Measurements from ENCODE around the gene ABL1.

ABL1 gene

DNA sequence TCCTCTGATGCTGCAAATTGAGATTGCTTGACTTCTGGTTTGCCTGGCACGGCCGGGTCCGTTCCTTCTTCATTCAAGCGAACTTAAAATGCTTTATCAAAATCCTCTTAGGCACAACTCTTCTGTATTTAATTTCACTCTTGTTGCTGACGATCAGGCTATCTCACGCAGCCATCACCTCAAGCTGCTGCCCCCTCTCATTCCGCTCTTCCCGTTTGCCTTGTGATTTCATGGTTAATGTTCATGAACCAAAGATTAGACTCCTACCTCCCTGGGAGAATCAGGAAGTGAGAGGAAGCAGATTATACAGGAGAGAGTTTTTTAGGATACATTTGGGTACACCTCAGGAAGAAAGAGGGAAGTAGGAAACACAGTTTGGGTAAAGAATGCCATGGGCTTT lies 38.9 kb downstream of the ABL1 start:
- no peak for DNase-seq

DNA sequence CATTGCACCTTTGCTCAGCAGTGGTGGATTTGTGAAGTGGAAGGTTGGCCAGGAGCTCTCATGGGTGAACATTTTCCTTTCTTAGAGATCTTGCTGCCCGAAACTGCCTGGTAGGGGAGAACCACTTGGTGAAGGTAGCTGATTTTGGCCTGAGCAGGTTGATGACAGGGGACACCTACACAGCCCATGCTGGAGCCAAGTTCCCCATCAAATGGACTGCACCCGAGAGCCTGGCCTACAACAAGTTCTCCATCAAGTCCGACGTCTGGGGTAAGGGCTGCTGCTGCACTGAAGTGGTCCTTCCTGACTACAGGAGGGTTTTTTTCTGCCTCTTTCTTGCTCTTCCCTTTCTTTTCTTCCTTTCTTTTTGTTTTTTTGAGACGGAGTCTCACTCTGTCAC lies 39.7 kb downstream of the ABL1 start:
- no peak for DNase-seq

DNA sequence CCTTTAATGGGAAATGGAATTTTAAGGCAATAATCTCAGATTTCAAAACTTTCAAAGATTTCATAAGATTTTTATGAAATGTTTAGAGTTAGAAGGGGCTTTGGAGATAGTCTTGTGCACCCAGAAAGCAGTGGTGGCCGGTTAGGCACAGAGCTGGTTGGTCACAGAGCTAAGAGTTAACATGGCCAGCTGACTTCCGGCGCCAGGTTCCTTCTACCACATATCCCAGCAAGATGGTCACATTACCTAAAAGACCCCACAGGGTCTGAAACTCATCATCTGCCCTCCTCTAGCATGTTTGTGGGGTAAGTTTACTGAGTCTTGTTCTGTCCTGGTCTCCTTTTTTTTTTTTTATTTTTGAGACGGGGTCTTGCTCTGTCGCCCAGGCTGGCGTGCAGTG lies 42.2 kb downstream of the ABL1 start:
- no peak for DNase-seq

DNA sequence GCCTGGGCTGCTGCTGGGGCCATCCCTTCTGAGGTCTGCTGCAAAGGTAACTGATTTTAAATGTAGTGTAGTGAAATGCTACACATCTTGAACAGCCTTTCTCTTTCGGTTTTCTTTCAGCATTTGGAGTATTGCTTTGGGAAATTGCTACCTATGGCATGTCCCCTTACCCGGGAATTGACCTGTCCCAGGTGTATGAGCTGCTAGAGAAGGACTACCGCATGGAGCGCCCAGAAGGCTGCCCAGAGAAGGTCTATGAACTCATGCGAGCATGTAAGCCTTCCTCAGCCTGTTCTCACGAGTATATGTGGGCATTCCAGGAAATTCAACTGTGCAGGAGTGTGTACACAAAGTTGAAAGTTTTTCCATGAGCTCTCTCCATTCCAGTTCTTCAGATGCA lies 43.2 kb downstream of the ABL1 start:
- DNase-seq = no peak

DNA sequence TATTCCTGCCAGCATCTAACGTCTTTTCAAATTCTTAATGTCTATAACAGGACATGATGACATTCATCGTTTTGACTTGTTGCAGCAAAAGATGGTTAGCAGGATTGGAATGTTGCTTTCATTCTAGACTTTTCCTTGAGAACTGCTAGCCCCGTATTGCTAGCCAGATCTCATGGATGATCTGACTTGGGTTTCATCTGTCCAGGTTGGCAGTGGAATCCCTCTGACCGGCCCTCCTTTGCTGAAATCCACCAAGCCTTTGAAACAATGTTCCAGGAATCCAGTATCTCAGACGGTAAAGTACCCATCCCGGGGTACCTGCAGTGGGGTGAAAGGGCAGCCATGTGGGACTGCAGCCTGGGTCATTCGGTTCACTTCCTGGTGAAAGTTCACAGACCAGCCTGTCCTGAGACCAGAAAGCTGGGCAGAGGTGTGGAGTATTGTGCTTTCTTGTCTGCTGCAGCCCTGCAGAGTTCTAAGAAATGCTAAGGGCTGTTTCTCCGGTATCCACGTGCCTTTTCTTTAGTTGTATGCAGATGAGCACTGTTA lies 44.9 kb downstream of the ABL1 start:
- no peak for DNase-seq

DNA sequence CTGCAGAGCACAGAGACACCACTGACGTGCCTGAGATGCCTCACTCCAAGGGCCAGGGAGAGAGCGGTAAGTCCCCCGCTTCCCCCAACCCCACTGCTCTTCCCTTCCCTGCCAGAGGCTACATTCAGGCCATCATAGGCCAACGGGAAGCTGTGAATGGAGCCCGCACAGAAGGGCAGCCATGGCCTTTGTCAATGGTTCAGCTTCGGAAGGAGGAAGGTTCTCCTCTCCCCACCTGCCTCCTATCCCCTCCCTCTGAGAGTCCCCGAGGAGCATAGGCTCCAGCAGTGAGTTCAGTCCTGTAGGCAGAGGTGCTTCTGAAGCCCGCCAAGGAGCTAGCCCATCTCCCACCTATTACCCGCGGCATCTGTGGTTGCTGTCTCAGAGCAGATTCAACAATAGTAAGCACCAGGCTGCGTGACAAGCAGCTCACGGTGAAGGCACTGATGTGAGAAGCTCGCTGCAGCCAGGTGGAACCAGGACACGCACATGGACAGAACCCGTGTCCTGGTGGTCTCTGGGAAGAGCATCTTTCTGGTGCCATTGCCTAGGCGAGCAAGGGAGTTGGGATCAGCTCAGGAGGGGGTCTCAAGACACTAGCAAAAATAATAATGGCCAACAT lies 45.7 kb downstream of the ABL1 start:
- no peak for DNase-seq

DNA sequence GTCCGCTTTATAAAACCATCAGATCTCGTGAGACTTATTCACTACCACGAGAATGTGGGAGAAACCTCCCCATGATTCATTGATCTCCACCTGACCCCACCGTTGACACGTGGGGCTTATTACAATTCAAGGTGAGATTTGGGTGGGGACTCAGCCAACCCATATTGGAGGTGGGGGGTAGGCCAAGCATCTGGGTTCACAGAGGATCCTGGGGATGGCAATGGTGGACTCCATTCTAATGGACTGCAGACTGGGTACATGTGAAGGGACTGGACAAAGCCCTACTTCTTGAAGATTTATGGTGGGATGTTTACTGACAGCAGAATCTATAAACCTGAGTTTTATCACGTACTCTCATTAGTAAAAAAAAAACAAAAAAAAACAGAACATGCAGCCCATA lies 46.5 kb downstream of the ABL1 start:
- no peak for DNase-seq

DNA sequence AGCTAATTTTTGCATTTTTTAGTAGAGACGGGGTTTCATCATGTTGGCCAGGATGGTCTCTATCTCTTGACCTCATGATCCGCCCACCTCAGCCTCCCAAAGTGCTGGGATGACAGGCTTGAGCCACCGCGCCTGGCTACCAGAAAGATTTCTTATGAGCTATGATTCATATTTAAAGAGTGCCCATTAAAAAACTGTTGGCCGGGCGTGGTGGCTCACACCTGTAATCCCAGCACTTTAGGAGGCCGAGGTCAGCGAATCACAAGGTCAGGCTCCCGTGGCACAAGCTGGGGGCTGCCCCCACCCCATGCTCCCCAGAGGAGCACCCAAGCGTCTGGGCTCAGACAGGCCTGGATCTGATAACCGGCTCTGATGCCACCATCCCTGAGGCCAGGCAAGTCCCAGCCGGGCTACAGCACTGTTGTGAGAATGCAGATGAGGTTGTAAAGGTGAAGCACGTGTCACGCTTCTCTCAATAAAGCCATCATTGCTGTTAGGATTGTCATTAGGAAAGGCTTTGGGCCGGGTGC lies 47.7 kb downstream of the ABL1 start:
- DNase-seq = no peak

DNA sequence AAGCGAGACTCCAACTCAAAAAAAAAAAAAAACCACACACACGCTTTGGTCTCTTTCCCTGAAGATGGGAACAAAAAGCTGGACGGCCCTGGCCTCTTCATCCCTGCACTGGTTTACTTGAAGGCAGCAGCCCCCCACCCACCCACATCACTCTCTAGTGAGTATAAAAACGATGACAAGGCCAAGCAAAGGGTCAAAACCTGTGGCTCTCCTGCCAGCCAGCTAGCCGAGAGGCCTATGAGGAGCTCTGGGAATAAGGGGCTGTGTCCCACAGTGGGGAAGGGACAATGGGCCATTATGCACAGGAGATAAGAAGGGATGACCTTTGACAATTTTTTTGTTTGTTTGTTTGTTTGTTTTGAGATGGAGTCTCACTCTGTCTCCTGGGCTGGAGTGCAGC lies 48.4 kb downstream of the ABL1 start:
- DNase-seq = no peak

DNA sequence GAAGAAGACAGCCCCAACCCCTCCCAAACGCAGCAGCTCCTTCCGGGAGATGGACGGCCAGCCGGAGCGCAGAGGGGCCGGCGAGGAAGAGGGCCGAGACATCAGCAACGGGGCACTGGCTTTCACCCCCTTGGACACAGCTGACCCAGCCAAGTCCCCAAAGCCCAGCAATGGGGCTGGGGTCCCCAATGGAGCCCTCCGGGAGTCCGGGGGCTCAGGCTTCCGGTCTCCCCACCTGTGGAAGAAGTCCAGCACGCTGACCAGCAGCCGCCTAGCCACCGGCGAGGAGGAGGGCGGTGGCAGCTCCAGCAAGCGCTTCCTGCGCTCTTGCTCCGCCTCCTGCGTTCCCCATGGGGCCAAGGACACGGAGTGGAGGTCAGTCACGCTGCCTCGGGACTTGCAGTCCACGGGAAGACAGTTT lies 49.1 kb downstream of the ABL1 start:
- DNase-seq = no peak

DNA sequence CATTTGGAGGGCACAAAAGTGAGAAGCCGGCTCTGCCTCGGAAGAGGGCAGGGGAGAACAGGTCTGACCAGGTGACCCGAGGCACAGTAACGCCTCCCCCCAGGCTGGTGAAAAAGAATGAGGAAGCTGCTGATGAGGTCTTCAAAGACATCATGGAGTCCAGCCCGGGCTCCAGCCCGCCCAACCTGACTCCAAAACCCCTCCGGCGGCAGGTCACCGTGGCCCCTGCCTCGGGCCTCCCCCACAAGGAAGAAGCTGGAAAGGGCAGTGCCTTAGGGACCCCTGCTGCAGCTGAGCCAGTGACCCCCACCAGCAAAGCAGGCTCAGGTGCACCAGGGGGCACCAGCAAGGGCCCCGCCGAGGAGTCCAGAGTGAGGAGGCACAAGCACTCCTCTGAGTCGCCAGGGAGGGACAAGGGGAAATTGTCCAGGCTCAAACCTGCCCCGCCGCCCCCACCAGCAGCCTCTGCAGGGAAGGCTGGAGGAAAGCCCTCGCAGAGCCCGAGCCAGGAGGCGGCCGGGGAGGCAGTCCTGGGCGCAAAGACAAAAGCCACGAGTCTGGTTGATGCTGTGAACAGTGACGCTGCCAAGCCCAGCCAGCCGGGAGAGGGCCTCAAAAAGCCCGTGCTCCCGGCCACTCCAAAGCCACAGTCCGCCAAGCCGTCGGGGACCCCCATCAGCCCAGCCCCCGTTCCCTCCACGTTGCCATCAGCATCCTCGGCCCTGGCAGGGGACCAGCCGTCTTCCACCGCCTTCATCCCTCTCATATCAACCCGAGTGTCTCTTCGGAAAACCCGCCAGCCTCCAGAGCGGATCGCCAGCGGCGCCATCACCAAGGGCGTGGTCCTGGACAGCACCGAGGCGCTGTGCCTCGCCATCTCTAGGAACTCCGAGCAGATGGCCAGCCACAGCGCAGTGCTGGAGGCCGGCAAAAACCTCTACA lies 49.8 kb downstream of the ABL1 start:
- no peak for DNase-seq

DNA sequence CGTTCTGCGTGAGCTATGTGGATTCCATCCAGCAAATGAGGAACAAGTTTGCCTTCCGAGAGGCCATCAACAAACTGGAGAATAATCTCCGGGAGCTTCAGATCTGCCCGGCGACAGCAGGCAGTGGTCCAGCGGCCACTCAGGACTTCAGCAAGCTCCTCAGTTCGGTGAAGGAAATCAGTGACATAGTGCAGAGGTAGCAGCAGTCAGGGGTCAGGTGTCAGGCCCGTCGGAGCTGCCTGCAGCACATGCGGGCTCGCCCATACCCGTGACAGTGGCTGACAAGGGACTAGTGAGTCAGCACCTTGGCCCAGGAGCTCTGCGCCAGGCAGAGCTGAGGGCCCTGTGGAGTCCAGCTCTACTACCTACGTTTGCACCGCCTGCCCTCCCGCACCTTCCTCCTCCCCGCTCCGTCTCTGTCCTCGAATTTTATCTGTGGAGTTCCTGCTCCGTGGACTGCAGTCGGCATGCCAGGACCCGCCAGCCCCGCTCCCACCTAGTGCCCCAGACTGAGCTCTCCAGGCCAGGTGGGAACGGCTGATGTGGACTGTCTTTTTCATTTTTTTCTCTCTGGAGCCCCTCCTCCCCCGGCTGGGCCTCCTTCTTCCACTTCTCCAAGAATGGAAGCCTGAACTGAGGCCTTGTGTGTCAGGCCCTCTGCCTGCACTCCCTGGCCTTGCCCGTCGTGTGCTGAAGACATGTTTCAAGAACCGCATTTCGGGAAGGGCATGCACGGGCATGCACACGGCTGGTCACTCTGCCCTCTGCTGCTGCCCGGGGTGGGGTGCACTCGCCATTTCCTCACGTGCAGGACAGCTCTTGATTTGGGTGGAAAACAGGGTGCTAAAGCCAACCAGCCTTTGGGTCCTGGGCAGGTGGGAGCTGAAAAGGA lies 50.7 kb downstream of the ABL1 start:
- no peak for DNase-seq

DNA sequence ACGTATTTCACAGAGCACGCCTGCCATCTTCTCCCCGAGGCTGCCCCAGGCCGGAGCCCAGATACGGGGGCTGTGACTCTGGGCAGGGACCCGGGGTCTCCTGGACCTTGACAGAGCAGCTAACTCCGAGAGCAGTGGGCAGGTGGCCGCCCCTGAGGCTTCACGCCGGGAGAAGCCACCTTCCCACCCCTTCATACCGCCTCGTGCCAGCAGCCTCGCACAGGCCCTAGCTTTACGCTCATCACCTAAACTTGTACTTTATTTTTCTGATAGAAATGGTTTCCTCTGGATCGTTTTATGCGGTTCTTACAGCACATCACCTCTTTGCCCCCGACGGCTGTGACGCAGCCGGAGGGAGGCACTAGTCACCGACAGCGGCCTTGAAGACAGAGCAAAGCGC lies 51.9 kb downstream of the ABL1 start:
- DNase-seq = no peak

DNA sequence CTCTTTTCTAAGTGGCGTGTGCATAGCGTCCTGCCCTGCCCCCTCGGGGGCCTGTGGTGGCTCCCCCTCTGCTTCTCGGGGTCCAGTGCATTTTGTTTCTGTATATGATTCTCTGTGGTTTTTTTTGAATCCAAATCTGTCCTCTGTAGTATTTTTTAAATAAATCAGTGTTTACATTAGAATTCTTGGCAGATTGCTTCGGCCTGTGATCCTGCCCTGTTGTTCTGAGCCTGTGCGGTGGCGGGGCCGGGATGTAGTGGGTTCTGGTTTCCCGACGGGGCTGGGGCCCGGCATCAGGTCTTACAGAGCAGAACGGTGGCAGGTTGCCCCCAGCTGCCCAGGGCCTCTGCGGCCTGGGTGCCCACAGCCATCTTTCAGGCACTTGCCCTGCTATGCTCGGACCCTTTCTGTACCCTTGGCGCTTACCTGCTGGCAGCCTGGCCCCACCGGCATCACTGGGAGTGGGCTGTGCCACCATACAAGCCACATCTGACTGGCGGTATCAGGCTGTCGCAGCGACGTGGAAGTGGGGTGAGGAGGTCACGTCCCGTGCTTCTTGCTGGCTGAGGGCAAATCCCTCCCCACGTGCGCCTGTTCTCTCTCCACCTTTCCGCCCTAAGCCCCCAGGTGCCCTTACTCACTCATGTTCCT lies 52.6 kb downstream of the ABL1 start:
- no peak for DNase-seq

DNA sequence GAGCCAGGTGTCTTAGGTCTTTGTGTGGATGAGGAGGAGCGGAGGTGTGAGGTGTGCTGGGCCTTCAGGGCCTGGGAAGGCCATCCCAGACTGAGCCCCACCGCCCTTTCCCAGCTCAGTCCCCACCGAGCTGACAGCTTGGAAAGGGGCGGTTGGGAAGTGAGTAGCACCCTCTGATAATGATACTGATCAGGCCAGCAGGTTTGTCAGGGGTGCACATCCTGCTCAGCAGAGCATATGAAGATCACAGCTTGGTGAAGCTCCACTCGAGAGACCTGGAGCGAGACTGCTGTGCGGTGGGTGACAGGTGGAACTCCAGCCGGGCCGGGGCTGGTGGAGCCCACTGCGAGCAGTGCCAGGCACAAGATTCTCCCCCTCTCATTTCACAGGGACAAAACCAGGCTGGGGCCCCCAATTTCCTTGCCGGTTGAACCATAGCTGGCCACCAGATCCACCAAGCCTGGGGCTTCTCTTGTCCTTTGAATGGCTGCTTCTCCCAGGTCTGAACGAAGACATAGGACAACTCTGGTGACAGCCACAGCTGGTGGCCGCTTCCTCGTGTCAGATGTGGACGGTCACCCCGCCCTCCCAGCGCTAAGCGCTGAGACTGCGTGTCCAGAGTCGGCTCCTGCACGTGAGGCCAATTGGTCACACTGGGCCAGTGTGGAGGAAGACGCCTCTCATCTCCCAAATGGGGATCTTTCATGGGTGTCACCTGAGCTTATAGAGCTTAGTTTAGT lies 53.3 kb downstream of the ABL1 start:
- DNase-seq = no peak

DNA sequence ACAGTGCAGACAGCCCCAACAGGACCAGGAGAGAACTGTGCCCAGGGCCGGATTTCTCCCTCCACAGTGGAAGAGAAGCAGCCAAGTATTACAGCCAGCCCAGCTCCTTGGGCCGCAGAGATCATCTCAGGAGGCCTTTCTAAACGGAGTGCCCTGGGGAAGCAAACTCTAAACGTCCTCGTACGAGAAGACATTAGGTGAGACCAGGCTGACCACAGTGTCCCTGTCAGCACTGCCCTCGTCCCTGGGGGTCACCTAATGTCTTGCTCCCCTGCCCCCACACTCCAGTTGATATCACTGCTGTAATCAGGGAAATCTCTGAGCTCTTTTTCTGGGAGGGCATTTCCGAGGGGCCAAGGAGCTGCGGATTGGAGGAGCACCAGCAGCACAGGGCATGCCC lies 55.1 kb downstream of the ABL1 start:
- DNase-seq = no peak

DNA sequence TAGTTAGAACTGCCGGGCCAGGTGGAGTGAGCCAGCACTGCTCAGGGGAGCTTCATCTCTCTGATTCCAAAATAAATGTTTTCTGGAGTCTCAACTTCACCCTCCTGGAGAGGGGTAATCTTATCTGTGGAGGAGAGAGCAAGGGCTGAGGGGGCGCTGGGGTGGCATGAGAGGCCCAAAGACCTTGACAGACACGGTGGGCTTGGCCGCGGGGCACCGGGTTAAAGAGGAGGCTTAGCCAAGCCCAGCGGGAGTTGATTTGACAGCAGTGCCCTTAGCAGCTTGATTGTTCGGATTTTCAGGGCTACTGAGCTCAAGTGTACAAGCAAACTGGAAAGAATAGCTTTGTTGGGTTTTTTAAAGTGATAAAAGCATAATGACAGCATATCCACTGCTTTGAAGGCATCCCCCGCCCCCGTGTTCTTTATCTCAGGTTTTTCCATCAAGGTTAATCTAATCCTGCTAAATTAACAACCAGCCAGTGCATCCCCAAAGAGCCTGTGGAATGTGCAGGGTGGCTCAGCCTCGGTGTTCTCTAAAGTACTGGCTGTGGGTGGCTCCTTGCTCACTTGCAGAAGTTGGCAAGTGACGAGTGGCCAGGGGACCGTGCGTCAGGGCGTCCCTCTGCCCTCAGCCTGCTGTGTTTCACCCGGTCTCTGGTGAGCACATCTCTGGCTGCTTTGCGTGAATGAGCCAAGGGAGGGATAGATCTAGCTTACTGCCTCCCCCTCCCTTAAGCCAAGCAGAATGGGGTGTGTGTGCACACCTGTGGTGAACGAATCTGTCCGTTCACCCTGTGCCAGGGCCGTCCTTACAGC lies 56.0 kb downstream of the ABL1 start:
- DNase-seq = no peak

DNA sequence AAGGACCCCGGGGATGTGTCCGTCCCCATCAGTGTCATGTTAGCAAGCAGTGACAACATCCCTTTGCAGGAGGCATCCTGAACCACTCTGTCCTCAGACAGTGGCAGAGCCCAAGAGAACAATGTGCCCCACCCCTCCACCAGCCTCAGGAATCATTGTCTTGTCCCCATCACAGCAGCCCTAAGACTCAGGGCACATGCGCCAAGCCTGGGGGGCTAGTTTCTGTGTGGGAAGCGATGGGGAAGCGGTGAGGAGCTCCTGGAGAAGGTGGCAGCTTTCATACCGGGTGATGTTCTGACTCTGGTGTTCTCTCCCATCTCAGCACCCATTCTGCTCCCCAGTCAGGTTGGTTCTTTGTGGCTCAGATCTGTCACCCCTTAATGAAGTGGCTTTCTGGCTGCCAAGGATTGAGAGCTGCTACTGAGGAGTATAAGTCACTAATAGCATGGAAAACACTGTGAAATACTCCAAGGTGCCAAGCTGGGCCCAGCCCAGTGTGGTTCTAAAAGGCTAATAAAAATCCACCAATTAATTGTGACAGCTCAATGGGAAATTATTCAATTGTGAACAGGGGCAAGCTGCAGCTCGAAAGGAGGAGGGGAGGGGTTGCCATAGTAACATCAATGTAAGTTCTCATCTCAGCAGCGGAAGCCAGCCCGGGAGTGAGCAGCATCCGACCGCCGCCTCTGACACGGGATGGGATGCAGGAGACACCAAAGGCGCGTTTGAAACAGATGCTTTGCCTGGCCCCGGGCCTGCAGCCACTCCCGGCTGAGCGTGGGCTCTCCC lies 56.8 kb downstream of the ABL1 start:
- no peak for DNase-seq

DNA sequence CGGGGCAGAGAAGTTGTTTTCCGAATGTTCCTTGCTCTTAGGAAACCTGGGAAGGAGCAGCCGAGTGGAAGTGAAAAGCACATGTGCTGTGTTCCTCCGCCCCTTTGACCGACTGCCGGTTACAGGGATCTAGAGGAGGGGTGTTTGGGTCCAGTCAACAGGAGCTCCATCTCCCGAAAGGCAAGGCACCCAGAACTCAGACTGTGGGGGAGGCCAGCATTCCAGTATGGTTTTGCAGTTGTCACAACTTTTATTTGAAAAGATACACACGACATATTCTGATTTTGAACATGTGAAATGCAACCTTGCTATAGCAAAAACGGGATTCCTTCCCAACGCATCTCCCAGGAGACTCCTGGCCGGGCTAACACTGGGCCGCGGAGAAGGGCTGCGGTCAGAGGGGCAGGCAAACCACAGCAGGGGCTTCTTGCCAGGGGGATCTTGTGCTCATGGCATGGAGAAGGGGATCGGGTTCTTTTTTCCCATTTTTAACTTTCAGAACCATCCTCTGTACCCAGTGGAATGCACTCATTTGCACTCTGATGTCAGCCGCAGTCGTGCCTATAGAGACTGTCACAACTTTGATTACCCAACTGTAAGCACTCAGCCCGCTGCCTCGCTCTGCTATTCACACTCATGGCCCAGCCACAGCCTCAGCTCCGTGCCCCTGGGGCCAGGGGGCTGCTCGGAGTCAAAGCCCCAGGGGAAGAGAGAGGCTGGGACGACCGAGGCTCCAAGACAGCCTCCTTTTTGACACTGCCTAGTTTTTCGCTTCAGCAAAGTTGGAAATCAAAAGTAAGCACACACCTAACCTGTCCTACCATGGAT lies 57.6 kb downstream of the ABL1 start:
- DNase-seq = no peak
